RKO (cell line): Measurements from ENCODE around the gene ERCC2.

Experiments
- DNase-seq: peaks from one replicate; pipeline ENCODE4 v3.0.0-alpha.2; 2016; ENCODE audit warnings: low spot score

ERCC2 gene

GRCh38 chr19:45401815-45402214 is 31.4 kb upstream of the ERCC2 start:
- DNase-seq: no peak

GRCh38 chr19:45400192-45400591 is 29.8 kb upstream of the ERCC2 start:
- DNase-seq: no peak

GRCh38 chr19:45395821-45396617 is 25.6 kb upstream of the ERCC2 start:
- DNase-seq: no peak

GRCh38 chr19:45391871-45392665 is 21.7 kb upstream of the ERCC2 start:
- no peak for DNase-seq

- peak; percentile 72 for DNase-seq
Measured at GRCh38 chr19:45391346-45391745, 21.0 kb upstream of the ERCC2 start.

- DNase-seq: no peak
Measured at GRCh38 chr19:45385392-45386221, 15.2 kb upstream of the ERCC2 start.

GRCh38 chr19:45382426-45382825 is 12.1 kb upstream of the ERCC2 start:
- no peak for DNase-seq

GRCh38 chr19:45380107-45380506 is 9.7 kb upstream of the ERCC2 start:
- DNase-seq: no peak

- DNase-seq: peak; percentile 21
Measured at GRCh38 chr19:45376045-45376724, 5.8 kb upstream of the ERCC2 start.

GRCh38 chr19:45368737-45369340 is 1.5 kb downstream of the ERCC2 start:
- DNase-seq: peak; percentile 34

GRCh38 chr19:45368127-45368526 is 2.2 kb downstream of the ERCC2 start:
- DNase-seq: no peak

GRCh38 chr19:45364696-45365095 is 5.7 kb downstream of the ERCC2 start:
- no peak for DNase-seq

- no peak for DNase-seq
Measured at GRCh38 chr19:45363861-45364459, 6.4 kb downstream of the ERCC2 start.

GRCh38 chr19:45362291-45362690 is 8.1 kb downstream of the ERCC2 start:
- DNase-seq: no peak

GRCh38 chr19:45361608-45362007 is 8.8 kb downstream of the ERCC2 start:
- DNase-seq: no peak

GRCh38 chr19:45358213-45358792 is 12.1 kb downstream of the ERCC2 start:
- DNase-seq: no peak

- no peak for DNase-seq
Measured at GRCh38 chr19:45357445-45357783, 13.0 kb downstream of the ERCC2 start.

- no peak for DNase-seq
Measured at GRCh38 chr19:45356760-45357444, 13.5 kb downstream of the ERCC2 start.

- no peak for DNase-seq
Measured at GRCh38 chr19:45355910-45356309, 14.5 kb downstream of the ERCC2 start.

GRCh38 chr19:45355402-45355801 is 15.0 kb downstream of the ERCC2 start:
- DNase-seq: no peak
